ENCODE data around the gene DACT1.
"Not testable (repeated sequence)": the region's sequence is repeated elsewhere in the genome, so short reads cannot be mapped to it uniquely, and the experiment has no call there.

Gene DACT1, protein sequence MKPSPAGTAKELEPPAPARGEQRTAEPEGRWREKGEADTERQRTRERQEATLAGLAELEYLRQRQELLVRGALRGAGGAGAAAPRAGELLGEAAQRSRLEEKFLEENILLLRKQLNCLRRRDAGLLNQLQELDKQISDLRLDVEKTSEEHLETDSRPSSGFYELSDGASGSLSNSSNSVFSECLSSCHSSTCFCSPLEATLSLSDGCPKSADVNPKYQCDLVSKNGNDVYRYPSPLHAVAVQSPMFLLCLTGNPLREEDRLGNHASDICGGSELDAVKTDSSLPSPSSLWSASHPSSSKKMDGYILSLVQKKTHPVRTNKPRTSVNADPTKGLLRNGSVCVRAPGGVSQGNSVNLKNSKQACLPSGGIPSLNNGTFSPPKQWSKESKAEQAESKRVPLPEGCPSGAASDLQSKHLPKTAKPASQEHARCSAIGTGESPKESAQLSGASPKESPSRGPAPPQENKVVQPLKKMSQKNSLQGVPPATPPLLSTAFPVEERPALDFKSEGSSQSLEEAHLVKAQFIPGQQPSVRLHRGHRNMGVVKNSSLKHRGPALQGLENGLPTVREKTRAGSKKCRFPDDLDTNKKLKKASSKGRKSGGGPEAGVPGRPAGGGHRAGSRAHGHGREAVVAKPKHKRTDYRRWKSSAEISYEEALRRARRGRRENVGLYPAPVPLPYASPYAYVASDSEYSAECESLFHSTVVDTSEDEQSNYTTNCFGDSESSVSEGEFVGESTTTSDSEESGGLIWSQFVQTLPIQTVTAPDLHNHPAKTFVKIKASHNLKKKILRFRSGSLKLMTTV

DNA sequence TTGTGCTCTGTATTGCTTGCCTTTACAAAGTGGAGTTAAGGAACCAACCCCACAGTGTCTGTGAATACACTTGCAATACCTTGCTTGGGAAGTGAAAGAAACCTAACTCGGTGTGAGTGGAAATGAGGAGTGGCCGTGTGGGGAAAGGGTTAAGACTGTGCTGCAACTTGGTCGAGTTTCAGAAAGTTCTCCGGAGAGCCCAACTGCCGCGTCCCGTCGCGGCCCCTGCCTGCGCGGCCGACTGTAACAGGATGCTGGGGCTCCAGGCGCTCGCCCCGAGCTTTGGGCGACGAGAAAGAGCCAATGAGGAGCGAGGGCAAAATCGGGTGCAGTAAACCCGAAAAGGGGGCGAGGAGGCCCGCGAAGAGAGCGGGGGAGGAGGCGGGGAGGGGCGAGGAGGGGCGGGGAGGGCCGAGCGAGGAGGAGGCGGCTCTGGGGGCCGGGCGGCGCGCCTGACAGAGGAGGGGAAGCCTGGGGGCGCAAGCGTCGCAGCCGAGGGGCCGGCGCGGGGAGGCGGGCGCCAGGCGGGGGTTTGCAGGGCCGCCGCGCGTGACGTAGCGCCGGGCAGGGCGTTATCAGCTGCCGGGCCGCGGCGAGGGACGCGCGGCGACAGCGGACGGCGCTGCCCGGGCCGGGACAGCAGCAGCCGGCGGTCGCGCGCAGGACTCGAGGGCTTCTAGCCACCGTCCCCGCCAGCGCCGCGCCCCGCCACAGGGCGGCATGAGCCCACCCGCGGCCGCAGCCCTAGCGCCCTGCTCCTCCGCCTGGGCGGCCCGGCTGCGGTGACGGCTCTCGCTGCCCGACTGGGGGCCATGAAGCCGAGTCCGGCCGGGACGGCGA is at the start of gene DACT1:
Gene DACT1, plus strand, starts transcription at position 572 of the 840 bp plus-strand sequence. Its CDS starts 241 bp downstream, at position 813.
- DNase-seq = peak; percentile 28

DNA sequence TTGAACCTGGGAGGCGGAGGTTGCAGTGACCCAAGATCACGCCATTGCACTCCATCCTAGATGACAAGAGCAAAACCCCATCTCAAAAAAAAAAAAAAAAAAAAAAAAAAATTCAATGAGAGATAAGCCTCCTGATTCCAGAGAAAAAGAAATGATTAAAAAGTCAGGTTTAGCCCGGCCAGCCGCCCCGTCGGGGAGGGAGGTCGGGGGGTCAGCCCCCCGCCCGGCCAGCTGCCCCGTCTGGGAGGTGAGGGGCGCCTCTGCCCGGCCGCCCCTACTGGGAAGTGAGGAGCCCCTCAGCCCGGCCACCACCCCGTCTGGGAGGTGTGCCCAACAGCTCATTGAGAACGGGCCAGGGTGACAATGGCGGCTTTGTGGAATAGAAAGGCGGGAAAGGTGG is 49.4 kb upstream of the DACT1 start:
- DNase-seq = not testable (repeated sequence)

DNA sequence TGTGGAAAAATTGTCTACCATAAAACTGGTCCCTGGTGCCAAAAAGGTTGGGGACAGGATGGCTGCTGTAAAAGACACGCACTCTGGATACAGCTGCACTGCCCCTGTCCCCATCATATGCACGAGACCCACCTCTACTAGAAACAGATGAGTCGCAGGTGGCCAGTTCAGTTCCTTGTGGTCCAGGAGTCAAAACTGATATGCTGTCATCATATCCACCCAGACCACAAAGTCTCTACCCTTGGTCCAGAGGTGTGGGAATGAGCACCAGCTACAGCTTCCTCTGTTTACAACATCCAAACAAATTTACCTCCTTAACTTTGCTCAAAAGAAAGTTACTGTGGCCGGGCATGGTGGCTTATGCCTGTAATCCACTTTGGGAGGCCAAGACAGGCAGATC is 43.8 kb upstream of the DACT1 start:
- DNase-seq = no peak

DNA sequence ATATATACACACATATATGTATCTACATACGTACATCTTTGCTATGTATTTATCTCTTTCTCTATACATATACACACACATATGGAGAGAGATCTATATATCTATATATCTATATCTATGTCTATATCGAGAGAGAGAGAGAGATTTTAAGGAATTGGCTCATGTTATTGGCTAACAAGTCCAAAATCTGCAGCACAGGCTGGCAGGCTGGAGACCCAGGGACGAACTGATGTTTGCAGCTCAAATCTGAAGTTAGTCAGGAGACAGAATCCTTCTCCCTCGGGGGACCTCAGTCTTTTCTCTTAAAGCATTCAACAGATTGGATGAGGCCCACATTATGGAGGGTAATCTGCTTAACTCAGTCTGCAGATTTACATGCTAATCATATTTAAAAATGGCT is 40.7 kb upstream of the DACT1 start:
- no peak for DNase-seq

DNA sequence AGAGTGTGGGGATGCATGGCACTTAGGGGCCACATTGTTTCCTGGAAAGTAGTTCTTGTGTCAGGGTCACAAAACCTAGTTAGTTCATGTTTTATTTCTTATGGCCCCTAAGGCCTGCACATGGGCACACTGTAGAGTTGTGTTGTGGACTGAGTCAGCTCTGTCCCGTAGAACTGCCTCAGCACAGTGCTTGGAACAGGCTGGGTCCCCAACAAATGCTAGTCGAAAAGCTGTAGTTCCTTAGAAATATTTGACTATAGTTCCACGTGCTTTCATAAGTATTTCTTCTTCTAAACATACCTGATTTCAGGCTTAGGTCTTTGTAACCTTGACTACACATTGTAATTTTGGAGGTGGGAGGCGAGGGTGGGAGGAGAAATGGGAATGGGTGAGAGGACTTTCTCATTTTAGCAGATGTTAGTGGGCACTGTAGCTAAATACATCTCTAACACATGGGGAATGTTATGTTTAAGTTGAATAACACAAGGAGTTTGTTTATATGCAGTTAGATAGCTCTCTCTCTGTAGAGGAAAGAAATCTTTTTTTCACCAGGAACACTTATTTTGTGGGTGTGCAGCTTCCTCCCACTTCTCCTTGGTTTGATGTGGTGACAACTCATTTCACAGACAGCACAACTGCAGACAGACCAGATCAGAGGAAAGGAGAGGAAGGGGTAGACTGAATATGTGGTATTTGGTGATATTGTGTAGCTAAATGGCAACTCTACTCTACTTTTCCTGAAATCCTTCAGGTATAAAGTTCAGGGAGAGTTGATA is 39.5 kb upstream of the DACT1 start:
- peak; percentile 5 for DNase-seq

DNA sequence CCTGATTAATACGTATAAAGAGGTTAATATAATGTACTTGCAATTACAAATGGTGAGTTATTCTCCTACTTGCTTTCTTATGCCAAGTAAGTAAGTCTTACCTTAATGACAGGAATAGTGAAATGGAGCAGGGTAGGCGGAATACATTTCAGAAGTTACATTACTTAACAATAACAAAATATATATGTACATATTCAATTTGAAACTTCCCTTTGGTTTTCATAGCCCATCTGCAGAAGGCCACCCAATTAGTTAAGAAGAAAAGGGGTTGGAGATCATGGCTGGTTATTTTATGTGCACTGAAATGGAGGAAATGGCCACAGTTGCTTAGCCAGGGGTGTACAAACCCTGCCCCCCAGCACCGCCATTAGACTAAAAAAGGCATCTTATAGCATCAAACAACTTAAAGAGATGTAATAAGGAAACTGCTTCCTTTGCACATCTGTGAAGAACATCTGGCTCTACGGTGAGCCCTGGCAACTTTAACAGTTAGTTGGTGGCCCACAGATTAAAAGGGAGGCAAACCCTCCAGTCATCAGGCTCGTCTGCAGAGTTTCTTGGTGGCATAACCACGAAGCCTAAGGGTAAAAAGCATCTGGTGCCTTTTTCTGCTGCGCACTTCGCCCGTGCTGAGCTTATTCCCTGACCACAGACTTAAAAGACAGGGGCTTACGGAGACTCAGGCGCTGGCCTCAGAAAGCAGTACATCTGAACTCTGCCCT is 38.8 kb upstream of the DACT1 start:
- no peak for DNase-seq

DNA sequence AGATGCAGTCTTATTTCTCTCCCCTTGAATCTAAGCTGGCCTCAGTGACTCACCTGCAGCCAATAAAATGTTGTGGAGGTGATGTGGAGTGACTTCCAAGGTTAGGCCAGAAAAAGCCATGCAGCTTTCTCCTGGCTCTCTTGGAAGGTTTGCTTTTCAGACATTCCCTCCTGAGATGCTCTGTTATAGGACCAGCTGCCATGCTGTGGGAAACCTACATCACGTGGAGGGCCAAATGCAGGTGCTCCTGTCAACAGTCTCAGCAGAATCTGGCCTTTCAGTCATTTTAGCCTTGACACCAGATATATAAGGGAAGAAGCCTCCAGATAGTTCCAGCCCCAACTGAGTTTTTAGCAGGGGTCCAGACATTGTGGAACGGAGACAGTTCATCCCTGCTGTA is 38.1 kb upstream of the DACT1 start:
- DNase-seq = no peak

DNA sequence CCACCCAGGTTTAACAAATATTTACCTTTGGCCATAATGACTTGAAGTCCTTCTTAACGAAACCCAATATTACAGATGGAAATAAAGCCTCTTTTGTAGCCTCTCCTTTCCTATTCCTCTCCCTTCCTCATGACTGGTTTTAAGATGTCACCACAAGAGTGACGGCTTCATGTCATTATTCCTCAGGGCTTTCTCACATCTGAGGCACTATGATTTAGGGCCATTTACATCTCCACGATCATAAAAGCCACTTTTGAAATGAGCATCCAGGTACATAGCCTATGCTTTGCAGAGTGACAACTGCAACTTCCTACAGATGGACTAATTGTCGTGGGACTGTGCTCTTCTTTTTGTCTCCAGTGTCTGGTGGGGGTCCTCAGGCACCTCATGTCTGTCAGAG is 32.3 kb upstream of the DACT1 start:
- DNase-seq = no peak

DNA sequence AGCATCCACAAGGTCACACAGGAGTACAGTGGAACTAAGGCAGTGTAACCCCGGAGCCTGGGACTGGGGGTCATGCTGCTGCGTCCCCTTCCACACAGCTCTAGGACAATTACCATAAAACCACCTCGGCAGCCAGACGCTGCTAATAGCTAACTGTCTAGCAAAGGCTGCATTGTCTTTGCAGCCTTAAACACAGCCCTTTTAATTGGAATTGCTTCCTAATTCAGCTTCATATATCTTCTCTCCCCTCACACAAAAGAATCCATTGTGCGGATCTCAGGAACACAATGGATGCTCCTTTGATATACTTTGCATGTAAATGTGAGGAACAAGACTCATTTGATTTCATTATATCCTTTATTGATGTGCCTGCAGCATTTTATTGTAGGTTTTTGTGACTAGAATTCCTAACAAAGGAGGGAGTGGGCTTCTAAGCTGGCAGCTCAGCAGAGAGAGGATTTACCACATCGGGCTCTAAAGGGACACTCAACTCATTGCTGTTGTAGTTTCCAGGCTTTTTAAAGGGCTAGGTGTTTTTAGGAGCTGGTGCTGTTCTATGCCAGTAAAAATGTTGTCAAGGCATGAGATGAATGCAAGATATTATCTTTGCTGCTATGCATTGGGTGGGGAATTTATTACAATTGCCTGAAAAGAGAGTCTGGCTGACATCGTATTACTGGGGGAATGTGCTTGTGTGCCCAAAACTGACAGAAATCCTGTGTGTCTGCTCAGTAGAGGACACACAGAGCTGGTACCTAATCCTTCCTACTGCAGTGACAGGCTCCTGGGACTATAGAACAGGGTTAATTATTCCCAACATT is 30.4 kb upstream of the DACT1 start:
- no peak for DNase-seq

DNA sequence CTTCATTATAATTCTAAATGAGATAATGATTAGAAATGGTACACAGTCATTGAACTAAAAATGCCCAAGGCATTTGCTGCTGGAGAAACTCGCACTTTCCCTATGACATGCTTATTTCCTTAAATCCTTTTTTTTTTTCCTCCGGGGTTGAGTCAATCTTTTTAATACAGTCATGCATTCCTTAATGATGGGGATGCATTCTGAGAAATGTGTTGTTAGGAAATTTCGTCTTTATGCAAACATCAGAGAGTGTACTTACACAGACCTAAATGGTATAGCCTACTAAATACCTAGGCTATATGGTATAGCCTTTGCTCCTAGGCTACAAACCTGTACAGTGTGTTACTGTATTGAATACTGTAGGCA is 29.8 kb upstream of the DACT1 start:
- DNase-seq = no peak

DNA sequence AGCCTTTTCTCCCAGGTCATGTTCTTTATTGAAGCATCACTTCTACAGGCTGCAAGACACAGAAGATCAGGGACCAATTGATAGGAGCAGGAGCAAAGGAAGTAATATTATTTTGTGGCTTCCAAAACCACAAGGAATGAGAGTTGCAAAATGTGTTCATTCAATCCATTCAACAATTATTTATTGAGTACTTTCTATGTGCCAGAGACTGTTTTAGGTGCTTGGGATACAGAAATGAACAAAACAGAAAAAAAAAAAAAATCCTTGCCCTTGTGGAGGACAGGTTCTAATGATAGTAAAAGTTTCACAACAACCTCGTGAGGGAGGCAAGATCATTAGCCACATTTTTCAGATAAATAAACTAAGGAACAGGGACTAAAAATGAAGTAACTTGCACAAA is 20.1 kb upstream of the DACT1 start:
- no peak for DNase-seq

DNA sequence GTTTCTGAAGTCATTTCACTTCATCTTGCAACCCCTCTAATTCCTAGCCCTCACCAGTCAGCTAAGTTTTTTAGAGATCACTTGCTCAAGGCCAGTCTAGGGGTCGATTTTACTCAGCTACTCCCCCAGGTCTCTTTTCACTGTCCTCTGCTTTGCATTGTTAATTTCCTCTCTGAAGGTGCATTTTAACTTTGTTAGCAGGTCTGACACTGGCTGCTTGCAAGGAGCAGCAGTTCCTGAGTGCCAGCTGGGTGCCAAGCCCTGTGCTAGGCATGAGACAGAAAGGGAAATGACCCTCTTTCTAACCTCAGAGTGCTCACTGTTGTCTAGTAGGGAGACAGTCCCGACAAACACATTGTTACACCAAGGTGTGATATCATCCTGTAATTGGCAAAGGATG is 17.8 kb upstream of the DACT1 start:
- no peak for DNase-seq

DNA sequence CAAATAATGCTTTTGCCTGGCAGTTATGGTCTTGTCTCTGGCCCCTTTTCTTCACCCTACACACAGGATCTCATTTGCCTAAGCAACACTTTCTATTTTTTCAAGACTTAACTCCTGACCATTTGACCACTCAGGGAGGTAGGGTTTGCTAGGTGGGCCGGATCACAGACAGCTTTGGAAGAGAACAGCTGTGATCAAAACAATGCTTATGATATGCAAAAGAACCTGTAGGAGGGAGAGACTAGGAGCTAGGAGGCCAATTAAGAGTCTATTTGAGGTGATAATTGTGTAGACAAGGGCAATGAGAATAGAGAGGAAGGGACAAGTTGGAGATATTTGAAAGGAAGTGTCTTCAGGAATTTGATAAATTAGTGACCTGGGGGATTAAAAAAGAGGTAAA is 12.3 kb upstream of the DACT1 start:
- DNase-seq = no peak

DNA sequence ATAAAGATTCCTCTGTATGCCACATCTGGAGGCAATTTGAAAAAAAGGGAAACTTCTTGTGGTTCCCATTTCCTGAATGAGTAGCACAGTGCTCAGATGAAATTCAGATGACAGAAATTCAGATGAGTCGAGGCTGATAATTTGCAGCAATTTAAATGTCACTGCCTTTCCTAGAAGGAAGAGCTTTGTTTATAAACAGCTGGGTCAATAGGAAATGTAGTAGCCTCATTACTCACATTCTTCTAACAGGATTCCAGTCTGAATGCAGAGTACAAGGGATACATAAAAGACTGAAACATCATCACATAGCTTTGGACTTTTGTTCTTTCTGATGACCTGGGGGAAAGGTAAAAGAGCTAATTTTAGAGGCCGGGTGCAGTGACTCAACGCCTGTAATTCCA is 11.3 kb upstream of the DACT1 start:
- DNase-seq = no peak

DNA sequence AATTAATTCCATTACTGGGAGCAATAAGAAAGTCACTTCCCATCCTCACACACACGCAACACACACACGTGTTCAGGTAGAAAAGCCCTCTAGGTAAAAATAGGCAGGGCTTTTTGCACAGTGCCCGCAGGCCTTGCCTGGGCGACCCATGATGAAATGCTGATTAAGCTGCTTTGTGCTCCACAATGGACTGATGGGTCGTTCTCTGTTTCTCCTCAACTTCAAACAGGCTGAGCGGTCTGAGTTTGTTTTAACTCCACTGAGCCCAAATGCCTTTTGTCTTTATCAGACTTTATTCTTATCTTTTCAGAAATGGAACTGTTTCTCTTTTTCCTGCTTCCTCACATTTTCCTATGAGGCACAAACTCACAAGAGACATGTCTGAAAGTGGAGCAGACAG is 9.4 kb upstream of the DACT1 start:
- no peak for DNase-seq

DNA sequence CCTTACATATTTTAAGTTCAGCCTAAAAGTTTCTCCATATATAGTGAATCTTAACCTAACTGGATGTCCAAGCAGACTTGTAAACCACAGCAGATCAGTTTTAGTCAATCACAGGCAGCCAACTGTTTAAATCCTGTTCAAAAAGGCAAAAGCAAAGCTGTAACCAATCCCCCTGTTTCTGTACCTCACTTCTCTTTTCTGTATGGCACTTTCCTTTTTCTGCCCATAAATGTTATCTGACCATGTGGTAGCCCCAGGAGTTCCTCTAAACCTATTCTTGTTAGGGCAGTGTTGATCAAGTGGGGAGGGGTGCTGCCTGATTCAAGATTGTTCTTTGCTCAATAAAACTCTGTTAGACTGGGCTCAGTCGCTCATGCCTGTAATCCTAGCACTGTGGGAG is 8.5 kb upstream of the DACT1 start:
- no peak for DNase-seq

DNA sequence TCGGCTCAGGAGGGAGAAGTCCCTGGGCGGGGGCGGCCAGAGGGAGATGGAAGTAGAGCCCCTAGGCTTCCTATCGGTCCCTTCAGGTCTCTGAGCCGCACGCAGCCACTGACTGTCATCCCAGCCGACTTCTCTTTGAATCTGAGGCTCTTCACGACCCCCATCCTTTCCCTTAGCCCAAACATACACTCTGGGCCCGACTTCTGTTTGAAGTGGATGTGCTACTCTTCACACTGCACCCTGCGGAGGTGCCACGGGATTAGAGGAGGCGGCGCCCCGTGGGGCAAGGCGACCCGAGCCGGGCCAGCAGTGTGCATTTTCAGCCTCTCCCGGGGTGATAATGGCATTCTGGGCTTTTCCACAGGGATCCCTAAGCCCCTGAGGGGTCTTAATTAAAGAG is 6.0 kb upstream of the DACT1 start:
- DNase-seq = no peak

DNA sequence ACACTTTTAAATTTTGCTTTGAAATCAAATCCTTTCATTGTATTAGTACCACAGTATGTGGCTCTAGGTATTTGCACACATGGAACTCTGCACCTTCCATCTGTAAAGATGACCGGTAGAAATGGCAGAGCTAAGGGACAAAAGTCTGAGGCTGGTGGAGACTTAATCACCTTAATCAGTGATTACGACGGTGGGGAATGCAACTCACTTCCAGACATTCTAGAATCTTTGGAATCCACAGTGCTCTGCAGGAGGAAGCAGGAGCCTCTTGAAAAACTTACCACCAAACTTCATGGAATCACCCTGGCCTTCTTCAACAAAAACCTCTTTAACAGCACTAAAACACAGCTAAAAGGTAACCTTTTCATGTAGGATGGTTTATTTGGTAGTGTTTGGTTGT is 3.9 kb upstream of the DACT1 start:
- DNase-seq = no peak

DNA sequence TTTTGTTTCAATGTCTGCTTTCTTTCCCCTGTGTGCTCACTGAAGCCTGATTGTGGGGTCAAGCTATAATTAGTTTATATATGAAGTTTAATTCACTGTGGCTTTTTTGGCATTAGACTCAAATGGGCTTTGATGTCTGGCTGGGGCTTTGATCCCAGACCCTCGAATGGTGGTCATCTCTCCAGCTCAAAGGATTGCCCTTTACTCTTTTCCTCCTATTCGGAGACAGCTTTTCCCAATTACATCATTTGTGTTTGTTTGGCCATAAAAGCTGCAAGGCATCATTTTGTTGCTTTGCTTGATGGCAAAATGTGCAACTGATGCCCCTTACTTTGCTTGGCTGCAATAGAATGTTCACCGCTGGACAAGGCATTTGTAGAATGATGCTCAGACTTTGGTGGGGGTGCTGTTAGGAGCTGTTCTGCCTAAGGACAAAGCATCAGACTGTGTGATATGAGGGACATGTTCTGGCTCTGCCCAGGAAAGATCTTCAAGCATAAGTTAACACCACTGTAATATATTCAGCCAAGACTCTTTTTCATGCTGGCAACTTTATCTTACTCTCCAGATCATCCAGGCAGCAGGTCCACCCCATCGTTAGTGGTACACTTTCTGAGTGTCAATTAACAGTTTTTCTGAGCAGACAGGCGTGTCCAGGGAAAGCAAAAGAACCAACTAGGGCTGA is 3.2 kb upstream of the DACT1 start:
- no peak for DNase-seq

DNA sequence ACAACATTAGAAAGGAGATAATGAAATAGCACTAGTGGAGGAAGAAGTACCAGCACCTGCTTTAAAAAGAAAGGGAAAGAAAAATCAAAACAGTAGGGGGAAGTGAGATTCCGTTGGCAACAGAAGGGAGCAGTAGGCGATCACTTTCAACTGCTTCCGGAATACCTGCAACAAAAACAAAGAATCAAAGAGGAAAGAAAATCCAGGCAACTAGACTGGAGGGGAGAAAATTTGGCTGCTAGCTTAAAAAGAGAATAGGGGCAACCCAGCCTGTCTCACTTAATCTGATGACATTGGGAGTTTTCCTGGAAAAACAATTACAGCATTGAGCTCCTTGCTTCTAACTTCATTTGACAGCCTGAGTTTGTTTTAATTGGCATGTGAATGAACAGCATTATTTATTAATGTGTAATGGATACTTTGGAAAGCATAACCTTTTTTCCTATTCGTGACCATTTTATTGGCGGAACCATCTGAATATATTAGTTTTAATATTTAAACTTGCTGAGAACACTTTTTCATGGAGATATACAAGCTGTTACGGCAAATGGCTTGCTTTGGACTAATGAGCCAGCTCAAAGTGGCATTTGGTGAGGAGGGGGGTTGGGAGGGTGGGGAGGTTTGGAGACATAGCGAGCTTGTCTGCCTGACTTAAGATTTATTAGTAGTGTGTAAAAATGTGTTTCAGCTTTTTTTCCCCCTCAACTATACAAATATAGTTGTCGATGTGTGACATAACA is 2.5 kb upstream of the DACT1 start:
- no peak for DNase-seq

Data from CD4-positive, alpha-beta T cell treated with Interleukin-21 for 1 hour (primary cell).